HG03432 (cell line): Measurements from ENCODE around the gene ARHGEF26.

Source experiments
- ATAC-seq: cut with Tn5 transposase; IDR thresholded peaks from one replicate; pipeline ENCODE4 v1.9.1; 2021; ENCODE audit warnings: mild to moderate bottlenecking, moderate library complexity; ENCODE audit not compliant: unreplicated experiment

ARHGEF26 gene

DNA sequence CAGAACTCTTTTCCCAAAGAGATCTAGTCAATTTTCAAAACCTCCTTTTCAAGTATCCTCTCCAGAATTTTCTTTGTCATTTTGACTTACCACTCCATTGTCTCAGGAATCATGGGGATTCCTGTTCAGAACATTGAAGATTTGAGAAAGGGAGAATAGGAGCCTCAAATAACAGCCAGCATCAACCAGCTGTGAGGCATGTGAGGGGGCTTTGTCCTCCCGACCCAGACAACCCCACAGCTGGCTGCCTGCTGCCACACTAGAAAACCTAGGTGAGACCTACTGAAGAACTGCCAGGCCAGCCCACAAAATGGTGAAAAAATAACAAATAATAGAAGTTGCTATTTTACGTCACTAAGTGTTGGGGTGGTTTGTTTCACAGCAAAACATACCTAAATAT lies 5.9 kb upstream of the ARHGEF26 start:
- no peak for ATAC-seq

DNA sequence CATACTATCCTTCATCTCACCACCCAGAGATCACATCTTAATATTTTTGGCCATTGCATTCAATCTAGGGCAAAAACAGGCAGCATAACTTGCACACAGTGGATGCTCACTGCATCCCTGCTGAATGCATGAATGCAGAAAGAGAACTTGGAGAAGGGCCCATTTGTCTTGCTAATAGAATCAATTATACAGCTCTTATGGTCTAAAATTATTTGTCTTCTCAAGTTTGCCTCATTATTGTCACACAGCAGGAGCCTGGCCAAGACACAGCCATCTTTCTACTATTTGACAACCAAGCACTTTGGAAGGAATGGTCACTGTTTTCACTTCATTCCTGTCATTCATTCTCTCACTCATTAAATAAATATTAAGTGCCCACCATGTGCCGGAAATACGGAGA lies 1.2 kb upstream of the ARHGEF26 start:
- ATAC-seq = no peak

DNA sequence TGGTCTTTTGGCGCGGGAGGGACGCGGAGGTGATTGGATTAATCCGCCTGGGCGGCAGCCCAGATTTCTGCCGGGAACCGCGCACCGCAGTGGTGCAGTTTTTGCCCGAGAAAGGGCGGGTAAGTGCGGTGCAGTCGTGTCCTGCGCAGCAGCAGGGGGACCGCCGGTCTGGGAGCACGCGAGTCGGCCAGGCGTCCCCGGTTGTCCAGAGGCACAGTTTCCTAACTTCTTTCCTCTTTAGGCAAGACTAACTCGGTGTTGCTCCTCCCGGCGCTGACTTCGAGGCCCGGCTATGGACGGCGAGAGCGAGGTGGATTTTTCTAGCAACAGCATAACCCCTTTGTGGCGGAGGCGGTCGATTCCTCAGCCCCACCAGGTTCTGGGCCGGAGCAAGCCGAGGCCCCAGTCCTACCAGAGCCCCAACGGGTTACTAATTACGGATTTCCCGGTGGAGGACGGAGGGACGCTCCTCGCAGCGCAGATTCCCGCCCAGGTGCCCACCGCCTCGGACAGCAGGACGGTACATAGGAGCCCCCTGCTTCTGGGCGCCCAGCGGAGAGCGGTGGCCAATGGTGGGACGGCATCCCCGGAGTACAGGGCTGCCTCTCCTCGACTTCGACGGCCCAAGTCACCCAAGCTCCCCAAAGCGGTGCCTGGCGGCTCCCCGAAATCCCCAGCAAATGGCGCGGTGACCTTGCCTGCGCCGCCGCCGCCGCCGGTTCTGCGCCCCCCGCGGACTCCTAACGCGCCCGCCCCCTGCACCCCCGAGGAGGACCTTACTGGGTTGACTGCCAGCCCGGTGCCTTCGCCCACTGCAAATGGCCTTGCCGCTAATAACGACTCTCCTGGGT lies 736 bp downstream of the ARHGEF26 start:
- ATAC-seq = peak; percentile 51

DNA sequence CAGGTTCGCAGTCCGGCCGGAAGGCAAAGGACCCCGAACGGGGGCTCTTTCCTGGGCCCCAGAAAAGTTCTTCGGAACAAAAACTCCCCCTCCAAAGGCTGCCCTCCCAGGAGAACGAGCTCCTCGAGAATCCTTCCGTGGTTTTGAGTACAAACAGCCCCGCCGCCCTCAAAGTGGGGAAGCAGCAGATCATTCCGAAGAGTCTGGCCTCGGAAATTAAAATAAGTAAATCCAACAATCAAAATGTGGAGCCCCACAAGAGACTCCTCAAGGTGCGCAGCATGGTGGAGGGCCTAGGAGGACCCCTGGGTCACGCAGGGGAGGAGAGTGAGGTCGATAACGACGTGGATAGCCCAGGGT lies 1.3 kb downstream of the ARHGEF26 start:
- ATAC-seq = no peak

DNA sequence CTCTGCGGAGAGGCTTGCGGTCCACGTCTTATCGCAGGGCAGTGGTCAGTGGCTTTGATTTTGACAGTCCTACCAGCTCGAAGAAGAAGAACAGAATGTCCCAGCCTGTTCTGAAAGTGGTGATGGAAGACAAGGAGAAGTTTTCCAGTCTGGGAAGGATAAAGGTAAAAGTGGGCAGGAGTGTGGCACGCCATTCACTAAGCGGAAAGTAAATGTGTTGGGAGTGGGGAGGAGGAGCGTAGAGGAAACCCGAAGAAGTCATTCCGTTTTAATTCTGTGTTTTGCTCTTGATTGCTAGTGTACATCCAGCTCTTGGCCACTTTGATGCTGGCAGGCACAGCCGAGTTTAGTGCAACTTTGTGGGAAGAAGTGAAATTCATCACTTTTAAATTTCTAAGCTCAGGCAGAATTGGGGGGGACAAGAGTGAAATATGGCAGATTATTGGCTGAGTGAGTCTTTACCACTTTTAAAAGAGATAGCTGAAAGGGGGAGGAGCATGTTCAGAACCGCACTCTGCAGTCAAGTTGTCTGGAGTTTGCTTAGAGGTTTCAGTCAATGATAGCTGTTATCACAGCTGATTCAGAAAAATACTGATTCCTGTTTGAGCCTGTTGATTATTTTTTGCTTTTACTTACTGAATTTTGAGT lies 1.8 kb downstream of the ARHGEF26 start:
- ATAC-seq = no peak

DNA sequence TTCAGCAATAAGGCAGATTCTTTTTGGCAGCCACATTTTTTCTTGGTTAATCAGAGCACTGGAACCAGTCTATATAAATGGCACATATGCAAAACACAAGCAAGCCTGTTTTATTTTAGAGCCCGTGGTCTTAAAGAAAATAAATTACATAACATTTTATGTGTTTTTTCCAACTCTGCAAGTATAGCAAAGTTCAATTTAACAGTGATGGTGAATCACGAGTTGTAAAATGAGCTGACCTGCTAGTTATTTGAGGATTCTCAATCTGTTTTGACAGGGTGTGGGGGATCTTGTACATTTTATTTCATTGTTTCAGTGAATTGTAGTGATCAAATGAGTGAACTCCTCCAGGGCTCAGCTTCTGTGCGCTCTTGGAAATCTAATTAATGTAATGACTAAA lies 2.7 kb downstream of the ARHGEF26 start:
- ATAC-seq = no peak

DNA sequence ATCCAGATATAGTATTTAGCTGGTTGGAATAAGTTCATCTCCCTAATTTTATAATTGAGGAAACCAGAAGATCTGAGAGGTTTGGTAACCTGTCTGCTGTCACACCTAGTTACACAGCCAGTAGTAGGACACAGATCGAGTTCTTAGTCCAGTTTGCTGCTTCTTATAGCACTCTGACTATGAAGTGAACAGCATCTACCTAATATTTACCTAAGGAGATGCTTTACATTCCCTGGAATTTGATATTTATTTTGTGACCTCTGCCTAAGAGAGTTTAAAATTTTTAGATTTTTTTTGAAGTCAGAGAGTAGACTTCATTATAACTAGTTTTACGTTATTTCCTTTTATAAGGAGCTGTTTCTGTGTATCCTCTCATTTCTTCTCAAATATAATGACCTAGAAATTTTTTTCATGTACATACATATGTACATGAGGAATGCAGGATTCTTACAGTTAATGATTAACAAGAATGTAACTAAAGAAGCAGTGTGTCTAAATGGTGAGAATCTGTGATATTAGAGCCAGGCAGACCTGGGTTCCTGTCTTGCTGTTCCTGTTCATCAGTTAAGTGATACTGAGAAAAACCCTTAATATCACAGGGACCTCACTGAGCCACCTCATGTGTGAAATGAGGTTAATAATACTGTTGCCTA lies 4.3 kb downstream of the ARHGEF26 start:
- no peak for ATAC-seq

DNA sequence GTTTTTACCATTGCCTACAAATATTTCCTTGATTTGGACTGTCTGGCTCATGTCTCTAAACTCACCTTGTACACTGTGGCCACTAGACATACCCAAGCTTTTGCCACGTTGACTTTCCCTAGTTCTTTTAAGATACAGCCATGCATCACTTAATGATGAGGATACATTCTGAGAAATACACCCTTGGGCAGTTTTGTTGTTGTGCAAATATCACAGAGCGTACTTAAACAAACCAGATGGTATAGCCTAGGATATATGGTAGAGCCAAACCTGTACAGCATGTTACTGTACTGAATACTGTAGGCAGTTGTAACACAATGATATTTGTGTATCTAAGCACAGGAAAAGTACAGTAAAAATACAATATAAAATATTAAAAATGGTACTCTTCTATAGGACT lies 5.5 kb downstream of the ARHGEF26 start:
- no peak for ATAC-seq

DNA sequence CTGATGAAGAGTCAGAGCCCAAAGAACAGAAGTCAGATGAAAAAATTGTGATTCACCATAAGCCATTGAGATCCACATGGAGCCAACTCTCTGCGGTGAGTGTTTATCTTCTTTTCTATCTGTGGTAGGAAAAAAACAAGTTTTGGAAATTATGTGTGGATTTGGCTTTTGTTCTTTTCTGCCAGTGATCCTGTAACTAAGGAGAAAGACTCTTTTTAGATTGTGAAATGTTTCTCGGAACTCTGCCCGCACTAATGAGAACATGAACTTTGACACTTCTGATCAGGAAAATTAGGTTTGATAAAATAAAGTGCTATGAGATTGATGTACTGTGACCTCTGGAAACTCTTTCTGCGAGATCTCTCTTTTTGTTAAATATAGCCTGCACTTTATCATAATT lies 8.4 kb downstream of the ARHGEF26 start:
- ATAC-seq = no peak

DNA sequence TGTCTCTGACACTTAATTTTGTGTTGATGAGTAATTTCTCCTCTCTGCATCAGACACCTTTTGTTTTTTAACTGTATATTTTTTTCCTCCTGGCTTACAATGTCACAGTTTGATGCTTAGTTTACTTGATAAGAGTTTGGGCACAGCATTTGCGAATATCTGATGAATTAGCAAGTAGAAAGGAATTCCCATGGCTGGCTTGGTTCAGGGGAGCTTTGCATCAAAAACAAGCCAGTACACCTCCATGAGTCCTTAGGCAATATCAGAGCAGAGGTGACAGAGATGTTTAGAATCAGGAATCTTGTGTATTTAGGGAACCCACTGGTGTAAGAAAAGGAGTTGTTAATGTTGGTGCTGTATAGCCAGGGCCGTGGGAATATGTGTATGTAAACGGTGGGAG lies 9.3 kb downstream of the ARHGEF26 start:
- ATAC-seq = no peak

DNA sequence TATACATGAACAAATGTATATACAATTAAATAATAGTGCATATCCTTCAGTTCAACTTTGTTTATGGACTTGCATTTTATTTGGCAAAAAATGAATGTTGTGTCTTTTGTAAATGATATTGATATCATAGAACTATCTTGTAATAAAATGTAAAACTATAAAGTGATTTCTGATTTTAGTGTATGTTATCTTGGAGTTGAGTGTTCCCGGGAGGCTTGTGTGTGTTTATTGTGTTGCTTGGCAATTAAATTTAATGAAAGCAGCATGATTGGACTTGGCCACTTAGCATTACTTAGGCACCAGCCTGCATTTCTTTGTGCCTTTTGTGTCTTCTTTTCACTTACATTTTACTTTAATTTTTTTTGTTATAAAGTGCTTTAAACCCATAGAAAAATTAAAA lies 10.6 kb downstream of the ARHGEF26 start:
- no peak for ATAC-seq

DNA sequence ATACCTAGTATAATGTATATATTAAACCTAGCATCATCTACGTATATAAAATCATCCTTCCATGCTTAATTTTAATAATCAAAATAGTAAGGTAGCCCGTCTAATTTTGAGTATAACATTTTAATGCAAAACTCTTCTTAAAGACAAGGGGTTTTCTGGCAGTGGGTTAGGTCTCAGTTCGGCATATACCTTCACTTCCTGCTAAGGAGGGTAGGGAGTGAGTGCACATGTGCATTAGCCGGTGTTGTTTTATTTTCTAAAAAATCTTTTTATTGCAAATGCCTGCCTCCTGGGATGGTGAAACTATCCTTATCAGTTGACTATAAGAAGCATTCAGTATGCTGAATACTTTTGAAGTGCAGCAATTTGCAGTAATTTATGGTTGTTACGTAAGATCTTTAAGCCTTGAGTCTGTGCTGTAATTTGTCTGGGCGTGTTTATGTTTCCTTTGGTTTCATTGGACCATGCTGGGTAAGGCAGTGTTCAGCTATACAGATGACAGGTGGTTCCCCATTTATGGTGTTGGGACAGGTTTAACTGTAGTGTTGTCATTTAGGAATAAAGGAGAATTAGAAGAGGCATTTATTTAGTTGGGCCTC lies 11.7 kb downstream of the ARHGEF26 start:
- no peak for ATAC-seq

DNA sequence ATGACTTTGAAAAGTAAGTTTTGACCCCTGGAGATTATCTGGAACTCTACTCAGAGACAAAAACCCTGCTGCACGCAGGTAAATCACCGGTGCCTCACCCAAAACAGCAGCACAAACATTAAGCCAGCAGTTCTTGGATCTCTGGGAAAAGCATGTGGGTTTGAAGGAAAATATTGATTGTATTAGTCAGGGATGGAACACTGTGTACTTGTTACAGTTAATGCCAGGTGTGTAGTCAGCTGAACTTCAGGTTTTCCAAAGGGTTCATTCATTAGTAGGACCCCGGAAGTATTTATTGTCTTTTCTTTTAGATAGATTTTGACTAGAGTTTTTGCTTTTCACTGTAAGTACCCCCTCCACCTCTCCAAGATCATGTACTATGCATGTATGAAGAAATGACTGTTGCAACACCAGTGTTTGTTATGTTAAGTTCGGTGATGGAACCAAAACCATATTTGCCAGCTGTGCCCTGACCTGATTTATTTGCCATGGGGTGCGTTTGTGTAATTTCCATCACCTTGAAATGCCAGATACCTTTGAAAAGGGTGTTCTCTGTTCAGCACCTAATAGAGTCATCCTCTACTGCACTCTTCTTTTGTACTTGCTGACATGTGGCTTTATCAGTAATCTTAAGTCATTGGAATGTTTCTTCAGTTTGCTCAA lies 14.5 kb downstream of the ARHGEF26 start:
- no peak for ATAC-seq

DNA sequence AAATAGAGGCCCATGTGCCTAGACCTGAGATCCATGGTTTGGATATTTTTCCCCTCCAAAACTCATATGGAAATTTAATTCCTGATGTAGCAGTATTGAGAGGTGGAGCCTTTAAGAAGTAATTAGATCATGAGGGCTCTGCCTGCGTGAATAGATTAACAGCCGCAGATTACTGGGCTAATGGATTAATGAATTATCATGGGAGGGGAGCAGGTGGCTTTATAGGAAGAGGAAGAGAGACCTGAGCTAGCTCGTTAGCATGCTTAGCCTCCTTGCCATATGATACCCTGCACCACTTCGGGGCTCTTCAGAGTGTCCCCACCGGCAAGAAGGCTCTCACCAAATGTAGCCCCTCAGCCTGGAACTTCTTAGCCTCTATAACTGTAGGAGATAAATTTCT lies 15.8 kb downstream of the ARHGEF26 start:
- no peak for ATAC-seq

DNA sequence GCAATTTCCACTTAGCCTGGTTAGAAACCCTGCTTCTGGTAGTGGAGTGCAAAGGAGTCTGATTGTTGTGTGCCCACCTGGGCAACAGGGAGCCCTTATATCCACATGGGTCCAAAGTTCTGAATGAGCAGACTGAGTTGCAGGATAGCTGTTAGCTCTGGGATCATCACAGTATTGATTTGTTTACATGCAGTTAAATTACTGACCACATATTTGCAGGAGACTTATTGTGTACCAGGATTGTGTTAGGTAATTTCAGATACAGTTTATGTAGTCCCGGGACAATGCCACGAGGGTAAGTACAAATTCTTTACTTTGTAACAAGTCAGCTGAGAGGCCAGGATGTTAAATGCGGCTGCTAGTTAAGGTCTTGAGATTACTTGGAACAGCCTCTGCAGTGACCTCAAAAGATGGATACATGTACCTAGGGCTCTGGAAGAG lies 18.8 kb downstream of the ARHGEF26 start:
- ATAC-seq = no peak

DNA sequence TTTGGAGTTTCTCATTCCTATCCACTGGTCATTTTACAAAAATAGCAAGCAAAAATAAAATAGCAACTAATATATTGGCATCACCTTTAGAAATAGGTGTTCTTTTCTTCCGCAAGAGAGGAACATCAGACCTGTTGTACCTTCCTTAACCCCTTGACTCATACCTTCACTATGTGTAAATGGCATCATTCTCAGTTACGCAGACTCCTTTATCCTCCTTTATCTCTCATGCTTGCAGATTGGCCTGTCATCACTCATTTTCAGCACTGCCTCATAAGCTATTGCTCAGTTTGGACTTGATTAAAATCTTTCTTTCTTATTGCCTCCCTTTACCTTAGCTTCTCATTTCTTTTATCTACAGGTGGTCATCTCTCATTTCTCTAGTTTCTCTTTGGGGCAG lies 21.4 kb downstream of the ARHGEF26 start:
- ATAC-seq = no peak

DNA sequence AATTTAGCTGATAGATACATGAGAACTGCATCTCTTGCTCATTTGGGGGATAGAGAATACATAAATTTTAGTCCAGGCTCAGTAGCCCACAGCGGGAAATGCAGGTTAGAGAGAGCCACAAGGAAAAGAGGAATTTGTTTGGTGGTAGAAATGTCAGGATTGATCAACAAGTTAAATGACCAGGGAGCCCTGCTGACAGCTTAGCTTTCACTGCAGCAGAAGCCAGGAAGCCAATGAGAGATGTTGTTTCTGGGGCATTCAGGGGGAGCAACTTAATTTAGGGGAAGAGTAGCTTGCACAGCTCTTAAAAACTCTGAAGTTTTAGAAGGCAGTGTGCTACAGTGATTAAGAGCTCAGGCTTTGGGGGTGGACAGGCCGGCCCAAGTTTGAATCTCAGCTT lies 22.7 kb downstream of the ARHGEF26 start:
- ATAC-seq = no peak

DNA sequence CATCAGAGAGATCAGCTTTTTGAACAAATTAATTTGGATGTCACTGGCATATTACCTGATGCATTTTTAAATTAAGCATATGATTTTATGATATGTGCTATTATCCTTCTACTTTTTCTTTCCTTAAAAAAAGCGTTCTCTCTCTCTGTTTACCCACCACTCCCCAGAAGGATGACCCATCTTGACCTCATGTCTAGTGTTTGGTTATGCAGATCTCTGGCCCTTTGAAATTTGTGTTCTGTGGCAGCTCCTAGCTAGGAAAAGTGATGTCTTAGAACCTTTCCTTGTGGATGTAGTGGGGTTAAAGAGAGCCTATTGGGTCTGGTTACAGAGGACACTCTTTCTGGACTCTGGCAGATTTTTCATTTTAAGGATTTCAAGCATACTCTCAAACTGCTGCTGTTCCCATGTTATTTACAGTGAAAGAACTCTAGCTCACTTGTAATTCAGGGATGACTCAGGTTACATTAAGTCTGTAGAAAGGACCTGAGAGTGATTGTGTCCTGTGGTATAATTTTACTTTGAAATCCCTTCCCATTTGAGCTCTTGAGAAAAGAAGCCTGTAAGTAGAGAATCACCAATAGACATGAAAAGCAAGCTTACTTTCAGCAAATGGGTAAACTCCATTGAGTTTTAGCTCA lies 23.8 kb downstream of the ARHGEF26 start:
- no peak for ATAC-seq

DNA sequence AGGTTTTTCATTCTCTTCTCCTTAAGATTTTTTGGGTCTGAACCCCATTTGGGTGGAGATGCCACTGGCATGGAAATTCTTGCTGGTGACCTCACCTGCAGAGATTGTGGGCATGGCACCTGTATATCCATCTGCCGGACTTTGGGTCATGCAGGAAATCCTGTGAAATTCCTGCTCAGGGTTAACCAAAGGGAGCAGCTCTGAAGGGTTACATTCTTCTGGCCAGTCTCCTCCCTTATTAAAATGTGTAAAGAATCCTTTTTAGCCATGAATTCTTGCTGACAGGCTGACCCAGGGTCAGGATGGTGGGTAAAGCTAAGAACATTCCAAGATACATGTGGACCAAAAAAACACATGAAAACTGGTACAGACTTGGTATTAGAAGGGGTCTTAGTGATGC lies 27.4 kb downstream of the ARHGEF26 start:
- ATAC-seq = no peak

DNA sequence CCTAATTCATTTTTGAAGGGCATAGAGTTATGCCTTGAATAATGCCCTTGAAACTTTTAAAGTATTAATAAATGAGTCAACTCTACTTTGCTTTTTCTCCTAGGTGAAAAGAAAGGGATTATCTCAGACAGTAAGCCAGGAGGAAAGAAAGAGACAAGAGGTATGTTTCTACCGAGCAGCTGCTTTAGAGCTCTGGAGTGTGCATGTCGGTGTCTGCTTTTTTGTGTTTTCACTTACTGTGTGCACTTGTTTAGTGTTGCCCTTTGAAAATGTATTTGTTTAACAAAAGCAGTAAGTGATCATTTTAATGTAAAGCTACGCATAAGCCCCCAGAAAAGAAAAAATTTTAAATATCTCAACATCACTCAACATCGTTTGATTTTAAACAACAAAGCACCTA lies 28.1 kb downstream of the ARHGEF26 start:
- no peak for ATAC-seq

DNA sequence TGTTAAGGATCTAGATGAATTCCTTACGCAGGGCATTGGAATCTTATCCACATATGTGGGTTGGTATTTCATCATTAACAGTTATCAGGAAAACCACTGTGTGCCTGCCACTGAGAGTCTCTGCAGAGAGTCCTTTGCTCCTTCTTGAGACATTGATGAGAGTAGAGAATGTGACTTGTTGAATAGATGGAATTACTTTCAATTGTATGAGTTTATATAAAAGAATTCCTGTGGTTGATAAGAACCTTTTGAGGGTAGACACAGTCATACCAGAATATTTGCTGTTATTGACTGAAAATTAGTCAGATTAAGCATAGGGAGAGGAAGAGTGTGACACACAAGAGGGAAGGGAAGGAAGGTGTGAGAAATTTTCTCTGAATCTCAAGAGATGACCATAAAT lies 30.8 kb downstream of the ARHGEF26 start:
- ATAC-seq = no peak
